Measurements from ENCODE around the gene GLYR1. TPM values are rescaled to one million over a fixed set of nuclear protein-coding genes. Genes with fewer than 3 reads are reported as not detected.
"Not testable (repeated sequence)": the region's sequence is repeated elsewhere in the genome, so short reads cannot be mapped to it uniquely, and the experiment has no call there.

Gene GLYR1
- total and polyA plus RNA-seq, 9 of the 15 experiments (the other 6 are each of a cell fraction or from before 2014, with no cell fraction given): 6.7 to 99.2 (median 60.2) TPM

DNA sequence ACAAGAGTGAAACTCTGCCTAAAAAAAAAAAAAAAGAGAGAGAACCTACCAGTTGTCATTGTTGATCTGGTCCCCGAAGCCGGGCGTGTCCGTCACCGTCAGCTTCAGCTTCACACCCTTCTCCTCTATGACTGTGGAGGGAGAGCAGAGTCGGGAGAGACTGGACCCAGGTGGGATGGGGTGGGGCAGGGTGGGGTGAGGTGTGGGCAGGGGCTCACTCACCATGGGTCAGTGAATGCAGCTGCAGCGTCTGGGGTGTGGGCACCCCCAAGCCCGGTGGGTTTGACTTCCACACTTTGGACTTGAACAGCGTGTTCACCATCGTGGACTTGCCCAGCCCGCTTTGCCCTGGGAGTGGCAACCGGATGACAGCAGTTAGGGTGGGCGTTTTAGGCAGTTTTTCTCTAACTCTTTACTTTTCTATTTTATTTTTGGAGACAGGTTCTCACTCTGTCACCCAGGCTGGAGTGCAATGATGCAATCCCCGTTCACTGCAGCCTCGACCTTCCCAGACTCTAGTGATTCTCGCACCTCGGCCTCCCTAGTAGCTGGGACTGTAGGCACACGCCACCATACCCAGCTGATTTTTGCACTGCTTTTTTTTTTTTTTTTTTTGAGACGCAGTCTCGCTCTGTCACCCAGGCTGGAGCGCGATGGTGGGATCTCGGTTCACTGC, 61.2 kb downstream of the GLYR1 start:
- intact Hi-C loops (cut with micrococcal nuclease) (no loop called here), in situ Hi-C loops (cut with MboI) (no loop called here)
- POLR2A ChIA-PET: interaction anchor here (1.2 kb wide), 1 partner anchor 127 kb away, joined by 3 read pairs; no protein-coding TSS in a partner anchor

DNA sequence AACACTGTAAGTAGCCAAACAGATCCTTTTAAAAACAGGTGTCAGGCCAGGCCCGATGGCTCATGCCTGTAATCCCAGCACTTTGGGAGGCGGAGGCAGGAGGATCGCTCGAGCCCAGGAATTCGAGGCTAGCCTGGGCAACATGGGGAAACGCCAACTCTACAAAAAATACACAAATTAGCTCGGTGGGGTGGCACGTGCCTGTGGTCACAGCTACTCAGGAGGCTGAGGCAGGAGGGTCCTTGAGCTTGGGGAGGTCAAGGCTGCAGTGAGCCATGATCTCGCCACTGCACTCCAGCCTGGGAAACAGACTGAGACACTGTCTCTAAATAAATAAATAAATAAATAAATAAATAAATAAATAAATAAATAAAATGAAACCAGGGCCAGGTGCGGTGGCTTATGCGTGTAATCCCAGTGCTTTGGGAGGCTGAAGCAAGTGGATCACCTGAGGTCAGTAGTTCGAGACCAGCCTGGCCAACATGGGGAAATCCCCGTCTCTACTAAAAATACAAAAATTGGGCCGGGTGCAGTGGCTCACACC, 62.6 kb downstream of the GLYR1 start:
- H3K4me2 ChIP-seq (ENCODE audit: insufficient read depth, low read length); ATAC-seq; H3K36me3 ChIP-seq (ENCODE audit: control insufficient read depth, insufficient read depth, low read length); CTCF ChIA-PET (ENCODE audit: low intra/inter-chr PET ratio); H3K9me3 ChIP-seq (replicated peaks; ENCODE audit: control insufficient read depth, insufficient read depth, low read depth, low read length); H3K9me1 ChIP-seq (ENCODE audit: control insufficient read depth, insufficient read depth, low read length); H3K27ac ChIP-seq (ENCODE audit: extremely low read depth, low read depth, low read length); intact Hi-C loops (cut with micrococcal nuclease); FAIRE-seq; H3K4me3 ChIP-seq; in situ Hi-C loops (cut with MboI); H3K9ac ChIP-seq (ENCODE audit: insufficient read depth in 1 of 2, low read depth in 2 of 2, low read length in 2 of 2); H2AFZ ChIP-seq (ENCODE audit: low read depth, low read length); BruUV-seq (replicated peaks); H3K27me3 ChIP-seq (ENCODE audit: control insufficient read depth in 2 of 2, insufficient read depth in 2 of 2, low read length in 2 of 2); DNase-seq (ENCODE audit: extremely low read depth in 1 of 4, low spot score in 3 of 4); H3K79me2 ChIP-seq (ENCODE audit: control insufficient read depth, insufficient read depth, low read length); POLR2A ChIA-PET; H4K20me1 ChIP-seq (replicated peaks; ENCODE audit: control insufficient read depth, insufficient read depth, low read length): not testable (repeated sequence)
- 81% methylated on average over 14 of the region's 14 CpGs for WGBS (ENCODE audit: insufficient coverage, low coverage, missing lambda C conversion rate)
- peaks cover 19 to 31% of the 10 kb centered on the region in 2 experiments; a peak in 4 of 5 replicates for H3K4me1 ChIP-seq (replicated peaks in 1 of 2; ENCODE audit: control insufficient read depth in 2 of 2, insufficient read depth in 2 of 2, low read length in 2 of 2)

More for the DNA sequence above, 61.2 kb downstream of the GLYR1 start:
- 62% methylated on average over 16 of the region's 23 CpGs for WGBS (ENCODE audit: insufficient coverage, low coverage, missing lambda C conversion rate)
- TF ChIP-seq, protein P1, sequence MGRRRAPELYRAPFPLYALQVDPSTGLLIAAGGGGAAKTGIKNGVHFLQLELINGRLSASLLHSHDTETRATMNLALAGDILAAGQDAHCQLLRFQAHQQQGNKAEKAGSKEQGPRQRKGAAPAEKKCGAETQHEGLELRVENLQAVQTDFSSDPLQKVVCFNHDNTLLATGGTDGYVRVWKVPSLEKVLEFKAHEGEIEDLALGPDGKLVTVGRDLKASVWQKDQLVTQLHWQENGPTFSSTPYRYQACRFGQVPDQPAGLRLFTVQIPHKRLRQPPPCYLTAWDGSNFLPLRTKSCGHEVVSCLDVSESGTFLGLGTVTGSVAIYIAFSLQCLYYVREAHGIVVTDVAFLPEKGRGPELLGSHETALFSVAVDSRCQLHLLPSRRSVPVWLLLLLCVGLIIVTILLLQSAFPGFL (CRISPR knock-in tag; IDR thresholded peaks at IDR 0.05): no peak
- TF ChIP-seq, protein P2, sequence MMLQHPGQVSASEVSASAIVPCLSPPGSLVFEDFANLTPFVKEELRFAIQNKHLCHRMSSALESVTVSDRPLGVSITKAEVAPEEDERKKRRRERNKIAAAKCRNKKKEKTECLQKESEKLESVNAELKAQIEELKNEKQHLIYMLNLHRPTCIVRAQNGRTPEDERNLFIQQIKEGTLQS (IDR thresholded peaks at IDR 0.05): peak; percentile 49
- TF ChIP-seq, protein P2 (CRISPR knock-in tag; conservative IDR thresholded peaks at IDR 0.05): no peak
- TF ChIP-seq CEBPG (CRISPR knock-in tag; IDR thresholded peaks at IDR 0.05) (0 out of 2 replicates have a peak, but pooled peaks have one; percentile 33), CEBPG (tag; conservative IDR thresholded peaks at IDR 0.05 in 1 of 2, IDR thresholded peaks at IDR 0.05 in 1 of 2) (no peak), ZNF347 (CRISPR knock-in tag; IDR thresholded peaks at IDR 0.05; ENCODE audit: low read depth) (no peak), KLF16 (IDR thresholded peaks at IDR 0.05) (no peak), SLC30A9 (CRISPR knock-in tag; IDR thresholded peaks at IDR 0.05) (no peak), SRSF9 (IDR thresholded peaks at IDR 0.05; ENCODE audit: borderline replicate concordance, low read depth, low read length) (no peak)
- TF ChIP-seq, protein P3, sequence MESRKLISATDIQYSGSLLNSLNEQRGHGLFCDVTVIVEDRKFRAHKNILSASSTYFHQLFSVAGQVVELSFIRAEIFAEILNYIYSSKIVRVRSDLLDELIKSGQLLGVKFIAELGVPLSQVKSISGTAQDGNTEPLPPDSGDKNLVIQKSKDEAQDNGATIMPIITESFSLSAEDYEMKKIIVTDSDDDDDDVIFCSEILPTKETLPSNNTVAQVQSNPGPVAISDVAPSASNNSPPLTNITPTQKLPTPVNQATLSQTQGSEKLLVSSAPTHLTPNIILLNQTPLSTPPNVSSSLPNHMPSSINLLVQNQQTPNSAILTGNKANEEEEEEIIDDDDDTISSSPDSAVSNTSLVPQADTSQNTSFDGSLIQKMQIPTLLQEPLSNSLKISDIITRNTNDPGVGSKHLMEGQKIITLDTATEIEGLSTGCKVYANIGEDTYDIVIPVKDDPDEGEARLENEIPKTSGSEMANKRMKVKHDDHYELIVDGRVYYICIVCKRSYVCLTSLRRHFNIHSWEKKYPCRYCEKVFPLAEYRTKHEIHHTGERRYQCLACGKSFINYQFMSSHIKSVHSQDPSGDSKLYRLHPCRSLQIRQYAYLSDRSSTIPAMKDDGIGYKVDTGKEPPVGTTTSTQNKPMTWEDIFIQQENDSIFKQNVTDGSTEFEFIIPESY (CRISPR knock-in tag; IDR thresholded peaks at IDR 0.05): no peak
- Histone ChIP-seq H3K79me2 (ENCODE audit: control insufficient read depth, insufficient read depth, low read length) (no peaks in the 10 kb centered on the region), H3K9me1 (ENCODE audit: control insufficient read depth, insufficient read depth, low read length) (no peaks in the 10 kb centered on the region), H3K9me3 (replicated peaks; ENCODE audit: control insufficient read depth, insufficient read depth, low read depth, low read length) (no peaks in the 10 kb centered on the region), H3K27me3 (ENCODE audit: control insufficient read depth in 2 of 2, insufficient read depth in 2 of 2, low read length in 2 of 2) (no peaks in the 10 kb centered on the region), H4K20me1 (replicated peaks; ENCODE audit: control insufficient read depth, insufficient read depth, low read length) (no peaks in the 10 kb centered on the region), H2AFZ (ENCODE audit: low read depth, low read length) (no peak overlapping the region), H3K9ac (ENCODE audit: insufficient read depth in 1 of 2, low read depth in 2 of 2, low read length in 2 of 2) (no peak overlapping the region), H3K4me2 (ENCODE audit: insufficient read depth, low read length) (no peak overlapping the region), H3K4me3 (no peak overlapping the region), H3K27ac (ENCODE audit: extremely low read depth, low read depth, low read length) (no peak overlapping the region), H3K36me3 (ENCODE audit: control insufficient read depth, insufficient read depth, low read length) (no peaks in the 10 kb centered on the region), H3K4me1 (replicated peaks in 1 of 2; ENCODE audit: control insufficient read depth in 2 of 2, insufficient read depth in 2 of 2, low read length in 2 of 2) (peaks cover 19 to 38% of the 10 kb centered on the region in 2 experiments; a peak in 4 of 5 replicates)
- DNase-seq (ENCODE audit: extremely low read depth in 1 of 4, low spot score in 3 of 4): no peak
- CTCF ChIA-PET (ENCODE audit: low intra/inter-chr PET ratio): no interaction called here
- no peak for FAIRE-seq
- no peak for ATAC-seq
- BruUV-seq (replicated peaks): no TSS peak

Data from K562 (cell line).